Esophagus squamous epithelium (tissue), 4 donors: ENCODE results near the gene HHLA2.

Source experiments
- CTCF ChIP-seq, 6 experiments: fragments of 450-650 bp in 4 of 6; fragments of 200-600 bp in 2 of 6; sonication (generic) in 2 of 6; IDR thresholded peaks; one replicate each; pipeline ENCODE4 v1.5.1; 2016 to 2019; ENCODE audit warnings: antibody characterized with exemption in 6 of 6, mild to moderate bottlenecking in 4 of 6, moderate library complexity in 4 of 6
- POLR2A ChIP-seq, 4 donors: fragments of 450-650 bp; IDR thresholded peaks; one replicate each; pipeline ENCODE4 v1.6.1; 2017; ENCODE audit warnings: antibody characterized with exemption in 4 of 4, mild to moderate bottlenecking in 4 of 4, moderate library complexity in 3 of 4

GRCh38 chr3:108283006-108283405 lies 13.3 kb upstream of the HHLA2 start:
- no peak for TF ChIP-seq CTCF (IDR thresholded peaks at IDR 0.05)
- TF ChIP-seq POLR2A (IDR thresholded peaks at IDR 0.05), result no peak
